DND-41 (cell line): ENCODE data around the gene CEP95.

Experiments used
- CTCF ChIP-seq: IDR thresholded peaks from 2 replicates; pipeline ENCODE4 v1.5.1; 2012; ENCODE audit warnings: borderline replicate concordance, low read length, moderate library complexity, mild to moderate bottlenecking; ENCODE audit not compliant: poor library complexity, severe bottlenecking; ENCODE audit errors: extremely low read depth
- EZH2 ChIP-seq: IDR thresholded peaks from 3 replicates; pipeline ENCODE4 v1.6.1; 2012; ENCODE audit warnings: borderline replicate concordance, low read depth, mild to moderate bottlenecking, moderate library complexity, low read length, inconsistent platforms; ENCODE audit not compliant: severe bottlenecking

- no peak for TF ChIP-seq CTCF
- no peak for TF ChIP-seq EZH2
Measured at GRCh38 chr17:64472564-64472963, 34.2 kb upstream of the CEP95 start.
